Measurements from ENCODE around the gene CC2D2A. TPM values are rescaled to one million over a fixed set of nuclear protein-coding genes. Genes with fewer than 3 reads are reported as not detected.
"Not testable (repeated sequence)": the region's sequence is repeated elsewhere in the genome, so short reads cannot be mapped to it uniquely, and the experiment has no call there.

CC2D2A gene
- total RNA-seq, 1 donor from 2014 or later = 14.3 TPM

DNA sequence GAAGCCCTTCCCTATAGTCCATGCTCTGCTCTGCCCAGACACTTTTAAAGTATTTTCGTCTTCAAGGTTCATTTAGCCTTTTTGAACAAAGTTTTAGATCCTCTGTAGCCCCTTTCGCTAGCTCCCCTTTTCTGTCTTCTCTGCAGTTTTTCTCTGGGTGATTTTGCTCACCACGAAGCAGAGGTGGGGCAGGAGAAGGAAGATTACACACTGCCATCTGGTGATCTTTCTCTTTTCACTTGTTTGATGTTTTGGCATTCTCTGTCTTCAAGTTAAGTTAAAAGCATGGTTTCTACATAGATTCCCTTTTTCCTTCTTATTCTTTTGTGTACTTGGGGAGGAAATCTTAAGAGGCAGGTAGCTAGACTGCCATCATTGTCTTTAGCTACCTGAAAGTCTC, 43.9 kb downstream of the CC2D2A start:
- DNase-seq (ENCODE audit: low spot score) = no peak

DNA sequence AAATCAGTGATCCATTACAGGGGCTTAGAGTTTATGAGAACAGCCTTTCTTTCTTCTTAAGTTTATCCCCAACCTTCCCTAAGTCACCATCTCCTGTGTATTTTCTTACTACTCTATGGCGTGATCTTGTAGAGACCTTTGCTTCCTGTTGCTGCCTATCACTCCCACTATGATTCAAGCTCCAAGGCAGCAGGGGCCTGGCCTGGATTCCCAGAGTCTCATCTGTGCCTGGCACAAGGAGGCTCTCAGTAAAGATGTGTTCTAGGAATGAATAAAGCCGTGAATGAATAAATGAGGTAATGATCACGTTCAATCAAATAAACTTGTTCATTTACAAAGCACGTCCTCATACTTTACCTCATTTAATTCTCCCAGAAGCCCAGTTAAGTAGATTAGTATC, 45.4 kb downstream of the CC2D2A start:
- DNase-seq (ENCODE audit: low spot score) = no peak

DNA sequence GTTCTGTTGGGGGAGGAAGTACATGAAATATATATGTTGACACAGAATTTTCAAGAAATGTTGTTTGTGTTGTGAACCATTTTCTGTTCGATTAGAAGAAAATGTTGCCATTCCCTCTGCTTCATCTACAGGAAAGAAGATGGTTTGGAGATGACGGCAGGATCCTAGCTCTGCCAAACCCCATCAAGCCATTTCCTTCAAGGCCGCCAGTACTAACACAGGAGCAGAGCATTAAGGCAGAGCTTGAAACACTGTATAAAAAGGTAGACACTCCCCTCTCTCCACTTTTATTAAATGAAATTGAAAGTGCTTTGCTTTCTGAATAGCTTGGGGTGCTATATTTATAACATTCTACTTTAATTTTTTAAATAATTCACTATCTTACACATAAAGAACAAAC, 46.8 kb downstream of the CC2D2A start:
- no peak for DNase-seq (ENCODE audit: low spot score)

DNA sequence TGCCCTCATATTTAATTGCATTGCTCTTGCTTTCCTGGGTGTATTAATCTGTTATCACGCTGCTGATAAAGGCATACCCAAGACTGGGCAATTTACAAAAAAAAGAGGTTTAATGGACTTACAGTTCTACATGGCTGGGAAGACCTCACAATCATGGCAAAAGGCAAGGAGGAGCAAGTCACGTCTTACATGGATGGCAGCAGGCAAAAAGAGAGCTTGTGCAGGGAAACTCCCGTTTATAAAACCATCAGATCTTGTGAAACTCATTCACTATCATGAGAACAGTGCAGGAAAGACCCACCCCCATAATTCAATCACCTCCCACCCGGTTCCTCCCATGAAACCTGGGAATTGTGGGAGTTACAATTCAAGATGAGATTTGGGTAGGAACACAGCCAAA, 48.0 kb downstream of the CC2D2A start:
- DNase-seq (ENCODE audit: low spot score) = not testable (repeated sequence)

DNA sequence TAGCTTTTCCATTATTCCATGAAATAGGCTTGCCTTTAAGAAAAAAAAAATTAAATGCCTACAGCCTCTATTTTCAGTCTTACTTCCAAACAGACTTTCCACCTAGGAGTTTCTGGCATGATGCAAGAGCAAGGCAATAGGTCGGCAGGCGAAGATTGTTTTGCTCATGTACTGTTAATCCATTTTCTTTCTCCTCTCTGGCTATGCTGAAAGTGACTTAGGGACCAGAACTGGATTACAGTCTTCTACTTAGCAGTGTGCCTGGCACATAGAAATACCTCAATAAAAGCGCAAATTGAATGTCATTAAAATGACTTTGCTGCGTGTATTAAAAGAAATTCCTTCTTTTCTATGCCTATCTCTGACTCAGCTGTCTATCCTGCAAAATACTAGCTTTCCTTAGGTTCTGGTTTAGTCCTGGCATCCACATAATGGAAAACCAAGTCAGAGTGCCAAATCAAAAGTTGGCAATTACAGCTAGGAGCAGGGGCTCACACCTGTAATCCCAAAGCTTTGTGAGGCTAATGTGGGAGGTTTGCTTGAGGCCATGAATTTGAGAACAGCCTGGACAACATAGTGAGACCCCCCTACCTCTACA, 51.9 kb downstream of the CC2D2A start:
- DNase-seq (ENCODE audit: low spot score) = no peak

DNA sequence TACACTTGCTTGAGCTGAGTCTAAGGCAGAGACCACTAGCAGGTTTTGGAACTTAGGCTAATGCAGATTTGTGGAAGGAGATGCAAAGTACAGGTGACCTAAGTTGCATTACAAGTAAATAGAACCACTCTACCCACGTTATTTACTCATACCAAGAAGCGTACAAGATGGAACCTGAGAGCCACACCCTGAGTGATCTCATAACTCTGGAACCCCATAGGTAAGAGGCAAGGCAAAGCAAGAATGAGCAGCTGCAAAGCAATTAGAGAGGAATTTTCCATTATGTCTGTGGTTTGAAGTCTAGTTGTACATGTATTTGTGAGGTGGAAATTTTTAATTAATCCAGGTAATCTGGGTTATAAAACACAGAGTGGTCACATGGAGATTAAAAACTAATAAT, 55.4 kb downstream of the CC2D2A start:
- DNase-seq (ENCODE audit: low spot score) = no peak

DNA sequence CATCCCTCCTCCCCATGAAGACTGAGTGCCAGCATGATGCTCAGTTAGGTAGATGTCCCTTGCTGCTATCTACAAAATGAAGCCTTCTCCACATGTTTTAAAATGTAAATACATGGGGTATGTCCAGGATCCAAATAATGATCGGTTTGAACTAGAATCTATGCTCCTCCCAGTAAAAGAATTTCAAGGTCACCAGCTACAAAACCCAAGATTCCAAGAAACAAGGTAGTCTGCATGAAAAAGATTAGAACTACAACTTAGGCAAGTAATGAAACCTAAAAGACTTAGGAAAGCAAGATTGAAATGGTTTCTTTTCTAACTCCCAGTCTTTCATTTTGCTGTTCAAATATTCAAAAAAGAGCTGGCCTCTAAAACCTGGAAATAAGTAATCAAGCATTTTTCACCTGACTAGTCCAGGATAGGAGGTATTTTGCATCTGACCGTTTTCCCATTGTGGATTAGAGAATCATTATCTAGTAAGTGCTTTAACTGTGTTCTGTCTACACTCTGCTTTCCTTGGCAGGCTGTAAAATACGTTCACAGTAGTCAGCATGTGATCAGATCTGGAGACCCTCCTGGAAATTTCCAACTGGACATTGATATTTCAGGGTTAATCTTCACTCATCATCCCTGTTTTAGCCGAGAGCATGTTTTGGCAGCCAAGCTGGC, 57.4 kb downstream of the CC2D2A start:
- no peak for DNase-seq (ENCODE audit: low spot score)

DNA sequence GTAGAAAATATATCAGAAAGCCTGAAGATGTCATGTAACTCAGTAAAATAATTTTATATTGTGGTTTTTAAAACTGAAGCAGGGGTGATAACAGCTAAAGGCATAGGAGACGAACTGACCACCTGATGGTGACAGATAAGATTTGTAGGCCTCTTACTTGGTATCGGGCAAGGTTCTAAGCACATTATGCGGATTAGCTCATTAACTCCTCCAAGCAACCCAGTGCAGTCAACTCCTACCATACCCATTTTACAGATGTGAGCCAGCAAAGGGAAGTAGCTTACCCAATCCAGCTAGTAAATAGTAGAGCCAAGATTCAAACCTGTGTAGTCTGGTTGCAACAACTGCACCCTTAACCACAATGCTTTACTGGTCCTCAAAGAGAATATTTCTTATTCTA, 62.1 kb downstream of the CC2D2A start:
- DNase-seq (ENCODE audit: low spot score) = no peak

DNA sequence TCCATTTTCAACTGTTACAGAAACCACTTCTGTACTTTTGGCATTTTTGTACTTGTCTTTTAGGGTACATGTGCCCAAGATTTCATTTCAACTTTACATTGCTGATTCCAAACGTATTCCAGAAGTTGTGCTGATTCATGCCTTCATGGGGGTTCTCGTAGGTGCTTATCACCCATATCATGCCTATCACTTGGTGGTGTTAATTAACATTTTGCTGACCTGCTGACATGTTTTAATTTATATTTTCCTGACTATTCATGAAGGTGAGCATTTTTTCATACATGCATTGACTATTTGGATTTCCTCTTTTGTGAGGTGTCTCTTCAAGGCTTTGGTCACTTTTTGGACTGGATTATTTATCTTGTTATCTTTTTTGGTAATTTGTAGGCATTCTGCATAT, 64.1 kb downstream of the CC2D2A start:
- no peak for DNase-seq (ENCODE audit: low spot score)

DNA sequence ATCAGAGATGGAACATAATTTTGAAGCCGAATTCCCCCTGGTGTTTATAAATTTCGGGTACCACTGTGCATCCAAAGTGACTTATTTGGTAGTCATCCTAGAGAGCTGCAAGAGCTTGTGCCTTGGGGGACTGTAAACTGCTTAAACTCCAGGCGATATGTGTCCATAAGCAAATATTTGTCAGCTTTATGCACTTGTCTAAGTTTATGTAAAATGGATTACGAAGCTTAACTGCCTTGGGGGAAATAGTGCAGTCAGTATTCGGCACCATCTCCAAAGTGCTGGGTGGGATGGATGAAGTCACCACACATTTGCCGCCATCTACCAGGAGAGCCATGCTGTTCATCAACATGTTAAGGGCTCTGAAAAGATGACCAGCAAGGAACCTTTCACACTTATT, 65.9 kb downstream of the CC2D2A start:
- no peak for DNase-seq (ENCODE audit: low spot score)

DNA sequence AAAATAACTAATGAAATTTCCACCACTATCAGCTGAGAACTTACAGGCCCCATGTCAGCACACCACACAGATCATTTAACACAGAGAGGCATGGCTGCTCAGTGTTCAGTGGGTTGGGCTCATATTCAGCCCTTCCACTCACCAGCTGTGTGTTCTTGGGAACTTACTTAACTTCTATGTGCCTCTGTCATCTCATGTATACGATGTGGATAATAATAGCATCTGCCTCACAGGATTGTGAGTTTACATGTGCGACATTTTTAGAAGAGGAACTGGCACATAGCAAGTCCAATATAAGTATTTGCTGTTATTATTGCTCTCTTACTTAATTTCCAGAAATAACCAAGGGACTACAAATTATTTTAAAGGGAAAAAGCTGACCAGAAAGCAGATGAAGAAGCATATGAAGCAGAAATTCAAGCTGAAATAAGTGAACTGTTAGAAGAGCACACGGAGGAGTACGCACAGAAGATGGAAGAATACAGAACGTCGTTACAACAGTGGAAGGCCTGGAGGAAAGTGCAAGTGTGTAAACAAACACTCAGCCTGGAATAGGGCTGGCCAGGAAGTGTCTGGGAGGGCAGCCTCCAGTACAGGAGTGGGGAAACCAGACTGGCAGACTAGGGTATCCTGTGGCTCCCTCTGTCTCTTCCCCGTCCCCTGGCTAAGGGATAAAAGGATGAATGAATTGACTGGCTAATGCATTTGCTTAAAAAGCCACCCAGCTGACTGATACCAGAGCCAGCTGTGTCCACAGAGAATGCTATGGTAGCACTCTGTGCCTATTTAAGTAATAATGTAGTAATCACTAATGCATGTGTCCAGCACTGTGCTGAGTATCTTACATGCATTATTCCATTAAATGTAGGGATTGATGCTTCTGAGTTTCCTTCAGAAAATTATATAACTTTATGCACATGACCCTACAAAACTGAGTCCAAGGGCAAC, 67.1 kb downstream of the CC2D2A start:
- DNase-seq (ENCODE audit: low spot score) = no peak

DNA sequence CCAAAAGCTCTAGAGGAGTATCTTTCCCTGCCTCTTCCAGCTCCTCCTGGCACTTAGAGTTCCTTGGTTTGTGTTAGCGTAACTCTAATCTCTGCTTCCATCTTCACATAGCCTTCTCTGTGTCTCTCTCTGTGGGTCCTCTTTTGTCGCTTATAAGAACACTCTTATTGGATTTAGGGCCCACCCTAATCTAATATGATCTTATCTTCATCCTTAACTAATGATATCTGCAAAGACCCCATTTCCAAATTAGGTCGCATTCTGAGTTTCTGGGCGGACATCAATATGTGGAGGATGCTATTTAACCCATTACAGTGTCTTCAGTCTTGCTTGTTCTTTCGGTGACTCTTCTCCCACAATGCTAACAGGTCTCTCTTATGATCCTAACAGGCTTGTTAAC, 72.3 kb downstream of the CC2D2A start:
- DNase-seq (ENCODE audit: low spot score) = no peak

DNA sequence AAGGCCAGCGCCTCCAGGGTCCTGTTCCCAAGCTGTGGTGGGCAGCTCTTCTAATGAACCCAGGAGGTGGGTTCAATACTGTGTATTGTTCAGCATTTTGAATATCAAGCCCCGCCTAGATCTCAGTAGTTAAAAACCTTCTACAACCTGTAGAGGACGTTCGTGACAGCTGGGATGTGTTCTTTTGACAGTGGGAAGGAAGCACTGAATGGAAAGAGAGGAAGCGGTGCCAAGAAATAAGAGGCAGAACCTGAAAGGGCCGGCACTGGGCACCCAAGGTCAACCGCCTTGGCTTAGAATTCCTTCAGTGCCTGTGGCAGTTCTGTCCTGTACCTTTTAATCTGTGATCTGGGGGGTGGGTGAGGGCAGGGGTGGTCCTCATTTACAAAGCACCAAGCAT, 73.1 kb downstream of the CC2D2A start:
- no peak for DNase-seq (ENCODE audit: low spot score)

DNA sequence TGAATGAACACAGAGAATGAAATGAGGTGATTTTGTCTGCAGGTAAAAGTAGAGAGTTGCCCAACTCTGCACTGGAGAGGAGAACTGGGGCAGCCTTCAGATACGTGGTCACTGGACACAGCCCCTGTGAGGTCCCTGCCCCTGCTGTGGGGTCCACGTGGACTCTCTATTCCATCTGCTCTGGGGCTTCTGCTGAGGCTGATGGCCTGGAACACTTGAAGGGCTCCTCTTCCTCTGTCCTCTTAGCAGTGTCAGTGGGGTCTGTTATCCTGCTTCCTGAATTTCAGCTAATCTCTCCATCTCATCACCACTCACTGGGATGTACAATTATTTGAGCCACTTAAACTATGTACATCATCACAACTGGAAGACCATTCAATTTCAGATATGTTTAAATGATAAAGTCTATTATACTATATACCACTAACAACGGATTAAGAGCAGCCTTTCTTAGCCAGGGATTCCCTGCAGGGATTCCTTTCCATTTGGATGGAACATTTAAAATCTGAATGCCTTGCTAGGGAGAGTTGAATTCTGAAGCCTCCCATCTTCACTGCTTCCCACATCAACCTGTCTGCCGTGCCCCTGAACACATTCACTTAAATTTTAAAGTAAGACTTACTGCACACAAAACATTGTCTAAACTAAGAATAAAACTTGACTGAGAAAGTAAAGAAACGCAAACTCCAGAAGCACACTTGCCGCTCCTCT, 74.0 kb downstream of the CC2D2A start:
- no peak for DNase-seq (ENCODE audit: low spot score)

DNA sequence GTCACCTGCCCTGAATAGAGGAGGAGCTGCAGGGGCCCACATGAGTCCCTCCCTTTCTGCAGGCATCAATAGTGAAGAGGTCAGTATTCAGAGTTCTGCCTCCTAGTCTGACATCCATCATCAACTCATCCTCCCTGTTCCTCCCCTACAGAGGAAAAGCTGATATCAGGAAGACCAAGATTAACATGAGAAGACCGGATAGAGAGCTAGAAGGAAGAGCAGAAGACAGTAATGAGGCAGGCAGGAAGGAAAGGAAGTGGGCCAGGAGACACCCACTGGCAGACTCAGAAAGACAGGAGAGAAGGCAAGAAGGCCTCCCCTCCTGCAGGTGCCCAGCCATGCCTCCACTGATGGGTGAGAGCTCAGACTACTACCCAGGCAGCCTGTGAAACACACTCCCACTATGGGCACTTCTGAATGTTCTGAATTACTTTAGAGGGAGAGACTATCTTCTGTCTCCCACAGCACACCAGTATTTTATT, 74.6 kb downstream of the CC2D2A start:
- no peak for DNase-seq (ENCODE audit: low spot score)

DNA sequence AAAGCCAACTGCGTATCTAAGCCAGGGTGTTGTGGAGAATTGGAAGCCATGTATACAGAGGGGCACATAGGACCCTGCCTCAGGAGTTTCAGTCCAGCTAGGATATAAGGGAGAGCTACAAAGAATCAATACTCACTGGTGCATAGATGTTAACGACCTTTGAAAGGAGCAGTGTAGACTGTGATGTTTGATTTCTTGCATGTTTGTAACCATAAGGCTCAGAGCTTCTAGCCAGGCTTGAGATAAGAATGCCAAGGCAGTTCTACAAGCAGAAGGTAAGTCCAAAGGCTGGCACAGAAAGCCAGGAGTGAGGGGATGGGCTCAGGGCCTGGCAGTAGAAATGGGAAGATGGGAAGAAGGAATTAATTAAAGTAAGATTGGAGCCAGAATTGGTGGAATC, 75.7 kb downstream of the CC2D2A start:
- no peak for DNase-seq (ENCODE audit: low spot score)

DNA sequence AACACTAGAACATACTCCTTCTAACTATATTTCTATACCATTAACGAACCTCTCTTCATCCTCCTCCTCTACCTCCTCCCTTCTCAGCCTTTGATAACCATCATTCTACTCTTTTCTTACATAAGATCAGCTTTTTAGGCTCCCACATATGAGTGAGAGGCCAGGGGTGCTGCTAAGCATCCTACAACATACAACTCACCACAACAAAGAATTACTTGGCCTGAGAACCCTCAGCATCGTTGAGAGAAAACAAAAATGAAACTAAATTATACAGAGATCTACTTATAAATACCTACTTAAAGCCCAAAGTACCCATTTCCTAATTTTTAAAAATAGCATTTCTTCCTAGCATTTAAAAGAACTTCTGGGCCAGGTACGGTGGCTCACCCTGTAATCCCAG, 77.7 kb downstream of the CC2D2A start:
- DNase-seq (ENCODE audit: low spot score) = no peak

DNA sequence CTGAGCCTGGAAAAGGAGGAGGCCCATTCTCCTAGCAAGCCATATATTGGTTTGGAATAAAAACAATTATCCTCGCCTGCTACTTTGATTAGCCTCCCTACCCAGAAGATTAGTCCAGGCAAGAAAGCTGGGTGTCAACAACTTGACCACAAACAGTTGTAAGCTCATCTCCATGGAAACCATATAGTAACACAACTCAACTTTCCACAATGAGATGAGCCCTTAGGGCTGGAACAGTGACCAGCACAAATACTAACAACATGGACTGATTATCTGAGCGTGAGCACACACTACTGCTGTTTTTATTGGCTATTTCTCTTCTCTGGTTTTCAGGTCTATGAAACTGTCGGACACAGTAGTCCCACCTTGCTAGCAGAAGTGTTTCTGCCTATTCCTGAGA, 80.8 kb downstream of the CC2D2A start:
- DNase-seq (ENCODE audit: low spot score) = no peak

DNA sequence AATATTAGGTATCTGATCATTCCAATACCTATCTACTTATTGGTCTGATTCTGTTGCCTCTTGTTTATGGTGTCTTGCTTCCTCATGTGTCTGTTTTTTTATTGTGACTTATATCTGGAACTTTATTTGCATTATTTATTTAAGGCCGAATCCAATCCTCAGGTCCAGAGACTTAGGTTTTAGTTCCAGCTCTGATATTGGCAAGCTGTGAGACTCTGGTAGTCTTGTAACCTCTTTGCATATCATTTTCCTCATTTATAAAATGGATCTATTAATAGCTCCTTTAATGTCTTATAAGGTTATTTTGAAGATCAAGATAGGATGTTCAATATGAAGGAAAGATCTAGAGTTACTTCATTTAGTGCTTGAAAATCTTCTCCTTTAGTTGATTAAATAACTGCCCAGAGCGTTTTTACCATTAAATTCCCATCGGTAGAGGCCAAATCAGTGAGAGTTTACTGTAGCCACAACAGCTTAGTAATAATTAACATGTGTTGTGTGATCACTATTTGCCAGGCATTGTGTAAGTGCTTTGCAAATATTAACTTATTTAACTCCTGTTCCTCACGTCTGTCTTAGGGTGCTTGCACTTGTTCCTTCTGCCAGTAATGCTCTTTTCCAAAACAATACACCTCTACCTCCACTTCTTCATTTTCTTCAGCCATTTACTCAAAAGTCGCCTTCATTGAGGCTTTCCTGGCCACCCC, 82.2 kb downstream of the CC2D2A start:
- no peak for DNase-seq (ENCODE audit: low spot score)

DNA sequence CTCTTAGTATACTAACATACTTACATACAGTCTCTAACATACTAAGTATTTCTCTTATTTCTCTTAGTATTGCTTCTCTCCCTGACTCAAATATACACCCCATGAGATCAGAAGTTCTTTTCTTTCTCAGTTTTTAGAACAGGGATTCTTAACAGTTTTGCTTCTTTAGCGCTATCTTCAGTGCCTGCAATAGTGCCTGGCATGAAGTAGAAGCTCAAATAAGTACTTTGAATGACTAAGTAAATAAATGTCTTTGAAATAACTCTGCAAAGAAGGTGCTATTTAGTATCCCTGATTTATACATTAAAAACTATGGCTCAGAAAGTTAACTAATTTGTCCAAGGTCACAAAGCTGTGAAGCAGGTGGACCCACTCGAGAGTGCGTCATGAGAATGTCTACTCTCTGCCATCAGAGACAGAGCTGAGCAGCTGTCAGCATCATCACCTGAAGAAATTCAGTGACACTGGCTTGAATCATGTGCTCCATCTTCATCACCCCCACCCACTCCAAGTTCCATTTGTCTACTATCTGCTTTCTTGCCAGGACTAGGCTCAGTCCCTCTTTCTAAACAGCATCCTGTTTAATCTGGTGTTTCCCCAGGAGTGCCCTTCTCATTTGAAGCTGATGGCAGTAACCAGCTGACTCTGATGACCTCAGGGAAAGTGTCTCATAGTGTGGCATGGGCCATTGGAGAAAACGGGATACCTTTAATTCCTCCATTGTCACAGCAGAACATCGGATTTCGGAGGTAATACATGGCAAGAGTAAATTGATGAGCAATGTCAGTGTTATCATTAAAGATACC, 83.1 kb downstream of the CC2D2A start:
- no peak for DNase-seq (ENCODE audit: low spot score)
